Measurements from ENCODE around the gene ASTN2.

The ASTN2 gene

DNA sequence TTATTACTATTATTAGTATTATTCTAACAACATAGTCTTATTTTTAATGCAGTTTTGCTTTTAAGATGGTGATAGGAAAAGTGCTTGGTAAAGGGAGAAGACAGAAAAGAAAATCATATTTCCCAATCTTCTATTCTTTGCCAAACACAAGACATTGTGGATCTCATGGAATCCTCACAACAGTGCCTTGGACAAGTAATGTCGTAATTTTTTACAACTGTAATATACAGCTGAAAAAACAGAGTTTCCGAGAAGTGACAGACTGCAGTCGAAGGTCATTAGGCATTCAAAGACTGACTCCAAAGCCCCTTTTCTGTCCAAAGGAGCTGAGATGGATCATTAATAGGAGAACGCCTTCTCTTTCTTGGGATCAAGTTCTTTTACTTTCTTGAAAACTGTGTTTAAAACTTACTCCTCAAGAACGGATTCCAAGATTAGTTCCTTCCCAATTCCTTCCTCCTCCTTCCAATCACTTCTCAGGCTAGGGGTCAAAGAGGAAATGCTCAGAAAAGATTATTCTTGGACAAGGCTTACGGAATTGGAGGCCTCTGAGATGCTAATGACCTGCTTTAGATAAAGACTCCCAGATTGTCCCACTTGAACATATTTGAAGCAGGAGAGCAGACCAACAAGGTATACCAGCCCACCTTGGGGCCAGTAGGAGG lies 752.1 kb downstream of the ASTN2 start:
- DNase-seq (ENCODE audit: low read depth), result no peak

DNA sequence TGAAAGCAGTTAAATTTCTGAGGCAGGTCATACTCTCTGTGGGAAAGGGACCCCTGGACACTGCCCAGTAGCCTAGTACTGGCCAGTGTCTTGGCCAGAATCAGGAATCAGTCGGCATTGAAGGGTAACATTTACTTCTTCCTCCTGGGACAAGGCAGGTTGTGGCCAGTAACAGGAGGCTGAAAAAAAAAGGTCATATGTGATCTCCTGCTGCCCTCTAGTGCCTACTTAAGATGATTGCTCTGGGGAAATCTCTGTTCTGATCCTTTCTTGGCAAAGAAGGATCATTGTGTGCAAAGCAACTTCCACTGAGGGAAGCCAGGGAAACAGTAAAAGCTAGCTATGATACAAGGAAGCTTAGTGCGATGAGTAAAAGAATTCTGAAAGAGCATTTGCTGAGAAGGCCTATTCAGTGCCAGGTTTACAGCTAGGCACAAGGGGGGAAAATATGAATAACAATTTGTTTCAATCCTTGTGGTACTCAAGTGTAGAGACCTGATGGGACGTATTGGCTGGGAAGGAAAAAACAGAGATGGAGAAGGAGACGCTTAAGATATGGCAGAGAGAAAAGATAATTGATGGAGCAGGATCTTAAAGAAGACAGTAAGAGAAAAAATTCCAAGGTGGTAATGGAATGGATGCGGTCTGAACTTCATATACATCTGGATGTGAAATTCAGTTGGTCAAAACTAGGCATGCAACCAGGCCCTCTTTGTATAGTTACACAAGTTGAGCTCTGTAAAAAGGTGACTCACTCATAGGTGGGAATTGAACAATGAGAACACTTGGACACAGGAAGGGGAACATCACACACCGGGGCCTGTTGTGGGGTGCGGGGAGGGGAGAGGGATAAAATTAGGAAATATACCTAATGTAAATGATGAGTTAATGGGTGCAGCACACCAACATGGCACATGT lies 753.6 kb downstream of the ASTN2 start:
- peak; percentile 46 for DNase-seq (ENCODE audit: low read depth)

DNA sequence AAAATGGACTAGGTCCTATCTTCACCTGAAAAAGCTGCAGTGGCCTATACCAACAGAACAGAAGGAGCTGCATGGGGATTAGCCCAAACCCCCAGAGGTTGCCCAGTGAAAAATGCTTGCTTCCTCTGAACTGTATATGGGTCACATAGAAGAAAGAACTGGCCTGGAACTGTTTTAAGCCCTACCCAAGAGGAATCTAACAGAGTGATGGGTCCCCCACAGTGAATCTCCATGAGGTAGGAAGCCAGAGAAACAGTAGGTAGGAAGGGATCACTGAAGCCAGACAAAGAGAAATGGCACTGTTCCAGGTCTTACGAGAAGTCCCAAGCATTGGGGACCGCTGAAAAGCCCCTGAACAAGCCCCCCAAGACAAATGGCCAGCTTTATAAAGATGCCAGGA lies 756.6 kb downstream of the ASTN2 start:
- no peak for DNase-seq (ENCODE audit: low read depth)

DNA sequence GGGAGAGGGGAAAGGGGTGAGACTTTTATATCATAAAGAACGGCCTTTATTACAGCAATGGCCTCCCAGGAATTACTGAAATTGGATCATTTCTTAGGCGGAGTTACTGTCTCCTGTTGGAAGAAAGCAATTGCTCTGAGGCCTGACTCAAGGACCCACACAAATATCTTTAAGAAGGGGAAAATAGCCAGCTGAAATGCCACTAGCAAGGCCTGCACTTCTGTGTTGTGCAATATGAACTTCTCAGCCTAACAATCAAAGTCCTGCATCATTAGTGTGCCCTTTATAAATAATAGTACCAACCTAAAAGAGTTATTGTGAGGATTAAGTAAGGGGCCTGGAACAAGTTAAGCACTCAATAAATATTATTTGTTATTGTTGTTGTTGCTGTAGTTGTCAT lies 757.9 kb downstream of the ASTN2 start:
- DNase-seq (ENCODE audit: low read depth), result no peak

DNA sequence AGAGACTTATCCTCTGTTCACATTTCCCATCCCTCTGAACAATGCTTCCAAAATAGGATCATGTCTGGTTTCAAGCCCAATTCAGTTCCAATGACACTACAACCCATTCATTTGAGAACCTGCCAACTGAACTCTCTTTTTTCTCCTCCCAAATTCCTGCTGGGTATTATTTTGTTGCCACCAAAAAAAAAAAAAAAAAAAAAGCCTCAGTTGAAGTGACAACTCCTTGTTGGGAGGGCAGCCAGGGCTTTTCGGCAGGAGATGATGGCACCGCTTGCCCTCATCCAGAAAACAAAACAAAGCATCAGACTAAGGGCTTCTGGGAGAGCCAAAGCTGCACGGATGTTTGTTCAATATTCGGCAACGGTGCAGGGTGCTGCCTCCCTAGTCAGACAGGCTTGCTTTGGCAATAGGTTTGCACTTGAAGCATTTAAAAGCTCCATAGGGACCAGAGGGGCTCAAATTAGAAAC lies 758.3 kb downstream of the ASTN2 start:
- DNase-seq (ENCODE audit: low read depth), result no peak

DNA sequence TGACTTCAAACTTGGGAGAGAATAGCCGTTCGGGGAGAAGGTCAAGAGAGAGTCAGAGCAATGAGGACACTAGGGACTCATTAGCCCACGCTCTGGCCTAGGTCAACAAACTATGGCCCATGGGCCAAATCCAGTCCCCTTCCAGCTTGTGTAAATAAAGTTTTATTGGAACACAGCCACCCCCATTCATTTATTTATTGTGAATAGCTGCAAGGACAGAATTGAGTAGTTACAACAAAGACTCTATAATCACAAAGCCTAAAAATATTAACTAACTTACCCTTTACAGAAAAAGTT lies 760.9 kb downstream of the ASTN2 start:
- DNase-seq (ENCODE audit: low read depth), result no peak

DNA sequence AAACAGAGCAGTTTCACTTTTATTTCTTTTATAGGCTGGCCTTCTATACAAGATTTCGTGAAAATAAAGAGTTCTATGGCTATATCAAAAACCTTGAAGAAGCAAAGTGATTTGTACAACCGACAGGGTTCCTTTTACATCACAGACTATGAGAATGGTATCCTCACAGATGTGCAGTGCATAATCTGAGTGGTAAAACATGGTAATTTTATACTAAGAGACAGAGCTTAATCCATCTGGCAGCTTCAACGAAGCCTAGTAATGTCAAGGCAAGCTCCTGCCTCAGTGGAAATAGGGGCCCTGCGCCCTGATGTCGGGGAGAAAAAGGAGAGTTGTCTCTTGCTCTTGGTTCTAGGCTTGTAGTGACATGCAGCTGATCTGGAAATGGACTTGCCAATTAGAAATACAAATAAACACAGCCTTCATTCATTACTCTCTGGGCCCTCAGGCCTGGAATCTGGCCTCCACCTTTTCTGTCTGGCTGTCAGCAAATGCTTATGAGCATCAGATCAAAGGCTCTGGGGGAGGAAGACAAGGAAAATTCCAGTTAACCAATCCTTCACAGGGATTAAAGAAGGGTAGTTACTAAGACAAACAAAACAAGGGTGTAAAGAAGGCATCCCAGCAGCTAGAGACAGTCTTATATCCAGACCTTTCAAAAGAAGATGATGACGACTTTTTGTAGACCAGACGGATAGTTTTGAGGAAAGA lies 761.4 kb downstream of the ASTN2 start:
- DNase-seq (ENCODE audit: low read depth), result no peak

DNA sequence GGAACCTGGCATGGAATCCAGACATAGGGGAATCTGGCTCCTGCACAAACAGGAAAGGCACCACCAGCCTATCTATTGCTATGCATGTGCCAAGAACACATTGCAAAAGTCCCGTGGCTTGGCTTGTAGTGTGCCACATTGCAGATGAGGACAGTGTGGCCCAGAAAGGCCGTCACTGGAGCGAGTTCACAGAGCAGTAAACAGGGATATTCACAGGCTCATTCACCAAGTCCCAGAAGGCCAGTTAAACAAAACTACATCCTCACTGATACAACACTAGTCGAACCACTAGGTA lies 767.4 kb downstream of the ASTN2 start:
- DNase-seq (ENCODE audit: low read depth), result no peak

DNA sequence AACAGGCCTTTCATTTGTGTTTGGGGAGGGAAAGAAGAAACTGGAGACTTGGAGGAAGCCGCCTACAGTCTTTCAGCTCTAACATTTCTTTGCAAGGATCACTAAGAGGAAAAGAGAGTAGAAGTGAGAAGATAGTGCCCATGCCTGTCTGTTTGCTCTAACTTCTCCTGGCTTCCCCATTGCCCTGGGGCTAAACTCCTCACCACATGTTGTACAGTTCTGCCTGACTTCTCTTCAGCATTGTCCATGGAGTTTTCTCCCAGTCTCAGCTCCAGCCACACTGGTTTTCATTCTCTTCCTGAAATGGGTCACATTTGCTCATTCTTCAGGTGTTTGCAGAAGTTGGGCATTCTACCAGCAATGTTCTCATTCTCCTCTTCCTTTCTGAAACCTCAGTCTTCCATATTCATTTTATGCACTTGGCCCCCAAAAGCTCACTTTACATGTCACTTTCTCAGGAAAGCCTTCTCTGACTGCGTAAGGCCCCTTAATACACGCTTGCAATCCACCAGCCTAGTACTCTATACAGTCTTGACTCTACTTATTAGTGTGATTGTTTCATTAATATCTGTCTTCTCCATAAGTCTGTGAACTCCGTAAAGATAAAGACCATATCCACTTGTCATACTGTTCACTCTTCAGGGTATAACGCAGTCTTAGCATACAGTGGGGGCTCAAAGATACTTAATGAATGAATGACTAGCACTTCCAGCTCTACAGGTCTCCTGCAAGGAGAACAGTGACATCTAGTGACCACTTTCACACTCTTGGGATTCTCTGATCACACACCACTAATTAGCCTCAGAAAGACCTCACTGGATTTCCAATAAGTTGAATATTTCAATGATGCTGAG lies 768.0 kb downstream of the ASTN2 start:
- no peak for DNase-seq (ENCODE audit: low read depth)

DNA sequence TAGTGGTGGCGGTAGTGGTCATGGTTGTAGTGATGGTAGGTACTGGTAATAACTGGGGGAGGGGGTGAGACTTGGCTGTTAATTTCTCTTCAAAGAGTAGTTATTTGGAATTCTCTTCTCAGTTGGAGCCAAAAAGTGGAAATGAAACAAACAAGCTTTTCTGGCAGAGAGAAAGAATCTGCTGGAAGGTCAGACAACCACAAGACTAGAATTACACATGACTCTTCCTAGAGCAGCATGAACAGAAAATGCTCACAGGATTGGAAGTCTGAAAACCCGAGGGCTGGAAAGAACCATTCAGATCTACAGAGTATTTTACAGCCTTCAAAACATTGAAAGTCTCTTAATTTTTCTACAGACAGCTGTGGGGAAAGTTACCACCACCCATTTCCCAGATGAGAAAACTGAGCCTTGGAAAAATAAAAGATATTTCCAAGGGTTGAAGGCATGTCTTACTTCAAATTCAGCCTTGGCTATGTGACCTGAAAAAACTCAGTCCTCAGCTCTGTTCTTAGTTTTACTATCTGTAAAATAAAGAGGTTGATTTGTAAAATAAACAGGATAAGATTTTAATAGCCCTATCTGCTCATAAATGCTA lies 770.7 kb downstream of the ASTN2 start:
- DNase-seq (ENCODE audit: low read depth), result peak; percentile 27

DNA sequence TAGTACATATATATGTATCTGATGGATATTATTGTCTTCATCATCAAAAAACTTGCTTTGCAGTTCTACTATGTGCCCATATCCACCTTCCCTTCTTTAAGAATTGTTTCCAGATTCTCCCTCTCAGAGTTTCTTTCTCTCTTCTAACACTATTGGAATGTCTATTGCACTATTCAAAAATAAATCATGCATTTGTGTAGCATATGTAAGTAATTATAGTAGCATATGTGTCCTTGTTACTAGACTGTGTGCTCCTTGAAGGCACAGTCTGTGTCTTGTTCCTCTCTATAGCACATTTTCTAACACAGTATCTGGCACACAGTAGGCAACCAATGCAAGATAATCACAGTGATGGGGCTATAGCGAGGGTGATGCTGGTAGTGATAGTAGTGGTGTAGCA lies 771.2 kb downstream of the ASTN2 start:
- no peak for DNase-seq (ENCODE audit: low read depth)

DNA sequence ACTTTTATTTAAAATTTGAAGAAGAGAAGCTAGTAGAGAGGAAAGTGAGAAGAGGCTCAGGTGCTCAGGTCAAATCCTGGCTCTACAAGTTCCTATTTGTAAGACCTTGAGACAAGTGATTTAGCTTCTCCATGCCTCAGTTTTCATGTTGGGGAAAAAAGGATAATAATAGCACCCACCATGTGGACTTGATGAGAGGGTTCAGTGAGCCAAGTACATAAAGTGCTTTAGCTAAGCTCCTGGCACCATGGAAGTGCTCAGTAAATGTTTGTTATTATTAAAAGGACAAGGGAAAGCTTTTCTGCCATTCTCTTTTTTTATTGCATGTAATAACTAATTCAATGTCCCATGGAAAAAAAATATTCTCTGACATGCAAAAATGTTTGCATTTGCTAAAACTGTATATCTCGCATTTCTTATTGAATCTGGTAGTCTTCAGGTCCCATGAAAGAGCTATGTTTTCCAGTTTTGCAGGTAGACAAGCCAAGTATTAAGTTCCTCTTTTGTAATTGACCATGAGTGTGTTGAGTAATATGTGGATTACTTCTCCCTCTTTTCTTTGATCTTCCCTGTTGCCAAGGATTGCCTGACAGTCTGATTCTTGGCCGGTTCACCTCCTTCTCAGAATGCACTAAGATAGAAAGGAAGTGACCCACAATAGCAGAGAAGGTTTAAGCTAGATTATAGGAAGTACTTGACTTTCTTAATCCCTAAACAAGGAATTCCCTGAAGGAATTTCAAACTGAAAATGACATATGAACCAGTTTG lies 773.4 kb downstream of the ASTN2 start:
- no peak for DNase-seq (ENCODE audit: low read depth)

DNA sequence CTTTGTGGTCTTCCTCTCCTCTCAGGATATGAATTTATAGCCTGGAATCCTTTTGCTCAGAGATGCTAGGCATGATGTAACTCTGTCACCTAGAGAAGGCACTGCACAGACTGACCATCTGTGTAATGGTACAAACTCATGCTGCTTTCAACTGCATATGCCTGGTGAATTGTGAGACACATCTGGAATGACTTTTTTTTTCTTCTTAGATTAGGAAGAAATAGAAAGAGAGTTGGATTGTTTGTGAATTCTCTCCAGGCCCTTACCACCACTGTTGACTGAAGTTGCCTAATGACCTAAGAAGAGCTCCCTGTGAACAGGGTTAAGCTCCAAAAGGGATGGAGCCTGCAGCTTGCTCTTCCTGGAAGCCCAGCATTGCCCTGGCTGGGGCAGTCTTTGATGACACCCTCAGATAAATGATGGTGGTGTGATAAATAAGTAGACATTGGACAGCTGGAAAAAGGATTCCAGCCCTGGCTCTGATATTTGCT lies 775.6 kb downstream of the ASTN2 start:
- DNase-seq (ENCODE audit: low read depth), result peak; percentile 35

DNA sequence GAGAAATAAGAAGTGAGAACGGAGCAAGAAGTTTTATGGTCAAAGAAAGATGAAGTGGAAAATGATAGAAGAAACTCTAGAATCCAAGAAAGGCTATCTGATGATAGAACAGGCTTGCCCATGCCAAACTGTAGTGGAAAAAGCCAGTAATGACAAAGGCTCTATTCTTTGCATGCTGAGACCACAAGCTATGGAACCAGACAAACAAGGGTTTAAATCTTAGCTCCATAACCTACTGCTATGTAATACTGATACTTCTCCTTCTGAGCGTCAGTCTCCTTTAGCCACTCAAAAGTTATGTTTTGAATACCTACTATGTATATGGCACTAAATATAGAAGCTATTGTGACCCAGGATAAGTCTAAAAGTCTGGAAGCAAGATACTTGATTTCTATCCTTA lies 778.9 kb downstream of the ASTN2 start:
- no peak for DNase-seq (ENCODE audit: low read depth)

DNA sequence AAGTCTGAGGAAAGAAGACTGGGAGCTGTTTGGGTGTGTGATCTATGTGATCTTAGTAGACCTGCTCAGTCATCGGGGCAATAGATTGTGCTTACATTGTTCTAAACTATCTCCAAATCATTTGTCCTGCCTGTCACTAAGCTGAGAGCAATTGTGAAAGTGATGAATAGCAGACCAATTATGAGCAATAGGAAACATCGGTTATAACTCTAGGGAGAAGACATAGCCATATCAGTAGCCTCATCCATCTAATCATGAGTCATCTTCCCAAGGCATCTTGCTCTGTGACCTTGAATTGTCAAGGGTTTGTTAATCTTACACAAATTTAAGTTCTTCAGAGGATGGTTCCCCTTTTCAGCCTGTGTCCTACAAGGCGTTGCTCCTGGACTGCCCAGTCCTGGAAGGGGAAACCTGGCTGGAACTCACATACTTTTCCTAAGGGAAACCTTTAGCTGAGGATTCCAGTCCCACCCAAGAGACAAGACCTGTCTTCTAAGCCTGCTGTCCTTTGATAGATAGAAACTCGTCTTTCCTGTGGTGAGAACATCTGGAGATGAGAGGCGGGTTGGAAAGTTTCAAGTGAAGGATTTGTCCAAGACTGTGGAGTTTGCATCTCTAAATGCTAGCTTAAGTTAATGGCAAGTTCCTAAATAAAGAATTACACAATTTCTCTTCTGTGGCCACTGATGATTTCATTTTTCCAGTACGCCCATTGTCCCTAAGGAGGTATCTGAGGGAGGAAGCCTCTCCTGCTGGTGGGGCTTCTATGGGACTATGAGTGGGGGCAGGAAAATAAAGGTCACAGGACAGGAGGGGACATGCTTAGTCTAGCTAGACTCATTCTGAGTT lies 781.6 kb downstream of the ASTN2 start:
- DNase-seq (ENCODE audit: low read depth), result no peak

DNA sequence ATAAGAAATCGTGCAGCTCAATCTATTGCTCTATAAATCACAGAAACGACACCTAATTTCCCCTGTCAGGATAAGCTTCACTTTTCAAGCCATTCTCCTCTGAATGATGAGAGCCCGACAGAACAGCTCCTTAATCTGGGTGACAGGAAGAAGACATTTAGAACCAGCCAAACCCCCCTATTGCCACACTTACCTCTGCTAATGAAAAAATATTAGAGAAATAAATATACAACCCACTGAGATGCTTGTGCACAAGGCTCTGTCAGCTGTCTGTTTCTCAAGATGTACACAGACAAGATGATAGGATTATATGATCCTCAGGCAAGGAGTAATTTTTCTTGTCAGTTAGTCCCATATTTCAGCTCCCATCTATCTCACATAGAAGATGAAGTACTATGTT lies 785.2 kb downstream of the ASTN2 start:
- no peak for DNase-seq (ENCODE audit: low read depth)

DNA sequence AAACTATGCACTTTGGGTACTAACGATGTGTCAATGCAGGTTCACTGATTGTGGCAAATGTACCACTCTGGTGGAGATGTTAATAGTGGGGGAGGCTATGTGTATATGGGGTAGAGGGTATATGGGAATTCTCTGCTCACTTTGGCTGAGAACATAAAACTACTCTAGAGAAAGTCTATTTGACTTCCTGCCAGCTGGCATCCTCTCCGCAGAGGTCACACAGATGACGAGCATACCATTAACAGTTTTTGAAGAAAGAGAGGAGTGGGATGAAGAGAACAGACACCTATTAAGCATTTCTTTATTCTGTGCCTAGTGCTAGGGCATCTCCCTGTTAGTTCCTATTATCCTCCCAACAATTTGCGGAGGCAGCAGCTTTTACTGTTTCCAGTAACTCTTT lies 786.1 kb downstream of the ASTN2 start:
- no peak for DNase-seq (ENCODE audit: low read depth)

DNA sequence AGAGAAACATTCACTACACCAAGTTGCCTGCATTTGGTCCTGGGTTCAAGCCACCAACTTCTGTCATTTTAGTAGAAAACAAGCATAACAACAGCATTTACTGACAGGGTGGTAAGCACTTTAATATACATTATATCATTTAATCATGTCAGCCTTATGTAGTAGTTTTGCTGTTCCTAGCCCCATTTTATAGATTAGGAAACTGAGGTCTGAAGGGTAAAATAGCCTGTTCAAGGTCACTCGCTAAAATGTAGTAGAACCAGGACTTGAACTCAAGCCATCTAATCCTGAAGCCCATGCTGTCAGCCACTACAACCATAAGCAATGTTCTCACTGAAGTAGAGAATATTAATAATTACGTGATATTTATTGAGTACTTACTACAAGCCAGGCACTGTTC lies 787.4 kb downstream of the ASTN2 start:
- DNase-seq (ENCODE audit: low read depth), result no peak

DNA sequence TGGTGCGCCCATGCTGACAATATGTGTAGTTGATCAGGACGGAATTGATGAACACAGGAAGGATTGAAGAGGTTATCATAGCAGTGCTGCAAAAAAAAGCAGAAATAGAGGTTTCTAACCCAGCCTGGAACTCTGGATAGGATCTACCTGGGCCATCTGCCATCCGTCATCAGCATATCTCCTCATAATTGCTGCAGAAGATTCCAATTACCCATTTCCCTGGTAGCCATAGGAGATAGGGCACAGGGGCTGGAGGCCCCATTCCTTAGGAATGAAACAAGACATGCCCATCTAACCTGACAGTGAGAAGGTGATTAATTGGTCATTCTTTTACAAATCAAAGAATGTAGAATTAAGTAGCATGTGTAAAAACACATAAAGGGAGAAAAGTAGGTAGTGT lies 788.1 kb downstream of the ASTN2 start:
- DNase-seq (ENCODE audit: low read depth), result no peak

DNA sequence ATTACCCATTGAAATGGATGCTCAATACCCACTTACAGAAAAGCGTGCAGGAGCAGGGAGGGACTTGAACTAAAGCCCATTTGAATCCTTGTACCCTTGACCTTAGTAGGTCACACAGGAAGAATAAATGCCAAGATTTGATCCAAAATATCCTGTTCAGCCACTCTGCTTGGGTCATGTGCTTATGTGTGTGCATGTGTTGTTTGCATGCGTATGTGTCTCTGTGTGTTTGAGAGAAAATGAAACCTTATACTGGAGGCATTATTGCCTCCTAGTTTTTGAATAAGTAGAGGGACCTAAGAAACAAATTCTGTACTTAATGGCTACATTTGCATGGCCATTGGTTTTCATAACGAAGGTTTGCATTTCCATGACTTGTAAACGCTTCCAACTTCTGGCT lies 791.1 kb downstream of the ASTN2 start:
- no peak for DNase-seq (ENCODE audit: low read depth)
